Type B pancreatic cell (in vitro differentiated cells): ENCODE results near the gene RHOV. TPM values are rescaled to one million over a fixed set of nuclear protein-coding genes. Genes with fewer than 3 reads are reported as not detected.
A peak's percentile ranks its signal among the peaks of the same experiment; 100 is the strongest.

Experiments
- DNase-seq: peaks from one replicate; pipeline ENCODE4 v3.0.0; 2021; ENCODE audit warnings: mixed read lengths; ENCODE audit not compliant: unreplicated experiment; ENCODE audit errors: extremely low spot score
- H3K27ac Mint-ChIP-seq: 2 replicates; pipeline ENCODE4 v1.8.0; 2021; ENCODE audit warnings: mild to moderate bottlenecking, mixed read lengths
- H3K27me3 Mint-ChIP-seq: 2 replicates; pipeline ENCODE4 v1.8.0; 2021; ENCODE audit warnings: mixed read lengths
- H3K36me3 Mint-ChIP-seq: 2 replicates; pipeline ENCODE4 v1.8.0; 2021; ENCODE audit warnings: mixed read lengths
- H3K4me1 Mint-ChIP-seq: one replicate; pipeline ENCODE4 v1.8.0; 2021; ENCODE audit warnings: mixed read lengths; ENCODE audit not compliant: unreplicated experiment
- H3K4me3 Mint-ChIP-seq: 2 replicates; pipeline ENCODE4 v1.8.0; 2021; ENCODE audit warnings: mild to moderate bottlenecking, mixed read lengths
- H3K9me3 Mint-ChIP-seq: 2 replicates; pipeline ENCODE4 v1.8.0; 2021; ENCODE audit warnings: mixed read lengths
- total RNA-seq: library from RNA; stranded (reverse); gene quantifications from 2 replicates; pipeline ENCODE4 v1.2.1, GENCODE V29; 2021; ENCODE audit warnings: low replicate concordance
- TF ChIP-seq, protein P1 (sequence below): fragments of 200-600 bp; sonication (generic); conservative IDR thresholded peaks from 2 replicates; pipeline ENCODE4 v1.5.0; 2021; ENCODE audit warnings: antibody characterized with exemption, mild to moderate bottlenecking

Gene RHOV
- total RNA-seq, 1 donor from 2014 or later = 19.3 TPM

DNA sequence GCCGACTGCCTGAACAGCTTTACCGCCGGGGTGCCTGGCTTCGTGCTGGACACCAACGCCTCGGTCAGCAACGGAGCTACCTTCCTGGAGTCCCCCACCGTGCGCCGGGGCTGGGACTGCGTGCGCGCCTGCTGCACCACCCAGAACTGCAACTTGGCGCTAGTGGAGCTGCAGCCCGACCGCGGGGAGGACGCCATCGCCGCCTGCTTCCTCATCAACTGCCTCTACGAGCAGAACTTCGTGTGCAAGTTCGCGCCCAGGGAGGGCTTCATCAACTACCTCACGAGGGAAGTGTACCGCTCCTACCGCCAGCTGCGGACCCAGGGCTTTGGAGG is 29.4 kb downstream of the RHOV start:
- Mint-ChIP-seq H3K27ac (peak overlapping the region; percentile 98), H3K9me3 (no peaks in the 10 kb centered on the region), H3K4me1 (peaks cover 12% of the 10 kb centered on the region), H3K27me3 (peaks cover 46% of the 10 kb centered on the region), H3K4me3 (peak overlapping the region; percentile 98), H3K36me3 (peaks cover 7% of the 10 kb centered on the region)
- TF ChIP-seq, protein P1, sequence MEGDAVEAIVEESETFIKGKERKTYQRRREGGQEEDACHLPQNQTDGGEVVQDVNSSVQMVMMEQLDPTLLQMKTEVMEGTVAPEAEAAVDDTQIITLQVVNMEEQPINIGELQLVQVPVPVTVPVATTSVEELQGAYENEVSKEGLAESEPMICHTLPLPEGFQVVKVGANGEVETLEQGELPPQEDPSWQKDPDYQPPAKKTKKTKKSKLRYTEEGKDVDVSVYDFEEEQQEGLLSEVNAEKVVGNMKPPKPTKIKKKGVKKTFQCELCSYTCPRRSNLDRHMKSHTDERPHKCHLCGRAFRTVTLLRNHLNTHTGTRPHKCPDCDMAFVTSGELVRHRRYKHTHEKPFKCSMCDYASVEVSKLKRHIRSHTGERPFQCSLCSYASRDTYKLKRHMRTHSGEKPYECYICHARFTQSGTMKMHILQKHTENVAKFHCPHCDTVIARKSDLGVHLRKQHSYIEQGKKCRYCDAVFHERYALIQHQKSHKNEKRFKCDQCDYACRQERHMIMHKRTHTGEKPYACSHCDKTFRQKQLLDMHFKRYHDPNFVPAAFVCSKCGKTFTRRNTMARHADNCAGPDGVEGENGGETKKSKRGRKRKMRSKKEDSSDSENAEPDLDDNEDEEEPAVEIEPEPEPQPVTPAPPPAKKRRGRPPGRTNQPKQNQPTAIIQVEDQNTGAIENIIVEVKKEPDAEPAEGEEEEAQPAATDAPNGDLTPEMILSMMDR = no peak
- no peak for DNase-seq

DNA sequence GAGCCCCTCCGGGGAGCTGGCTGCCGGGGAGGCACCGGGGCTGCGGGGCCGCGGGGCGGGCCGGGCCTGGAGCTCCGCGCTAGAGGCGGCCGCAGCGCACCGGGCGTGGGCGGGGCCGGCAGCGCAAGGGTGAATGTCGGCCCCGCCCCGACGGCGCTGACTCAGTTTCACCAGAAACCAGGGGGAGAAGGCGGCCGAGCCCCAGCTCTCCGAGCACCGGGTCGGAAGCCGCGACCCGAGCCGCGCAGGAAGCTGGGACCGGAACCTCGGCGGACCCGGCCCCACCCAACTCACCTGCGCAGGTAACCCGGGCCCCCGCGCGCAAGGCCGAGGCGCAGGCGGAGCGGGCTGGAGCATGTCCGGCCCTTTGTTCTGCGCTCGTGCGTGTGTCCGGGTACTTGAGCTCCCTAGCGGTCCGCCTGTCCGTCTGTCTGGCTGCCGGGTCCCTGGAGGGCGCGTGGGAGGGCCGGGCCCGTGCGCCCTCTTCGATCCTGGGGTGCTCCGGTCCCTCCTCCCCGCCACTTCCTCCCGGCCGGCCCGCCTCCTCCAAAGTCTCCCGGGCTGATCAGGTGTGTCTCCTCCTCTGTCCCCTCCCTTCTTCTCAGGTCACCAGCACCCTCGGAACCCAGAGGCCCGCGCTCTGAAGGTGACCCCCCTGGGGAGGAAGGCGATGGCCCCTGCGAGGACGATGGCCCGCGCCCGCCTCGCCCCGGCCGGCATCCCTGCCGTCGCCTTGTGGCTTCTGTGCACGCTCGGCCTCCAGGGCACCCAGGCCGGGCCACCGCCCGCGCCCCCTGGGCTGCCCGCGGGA is 29.9 kb downstream of the RHOV start, which contains the start of gene SPINT1:
SPINT1 (plus strand) TSS at position 164 of the 811 bp plus-strand sequence; CDS start at position 671, 507 bp downstream.
- TF ChIP-seq, protein P1 = no peak
- H3K36me3 Mint-ChIP-seq = peaks cover 7% of the 10 kb centered on the region
- peak within 1 kb of the TSS; percentile 98 for H3K4me3 Mint-ChIP-seq
- H3K4me1 Mint-ChIP-seq = peaks cover 12% of the 10 kb centered on the region
- peak within 1 kb of the TSS; percentile 98 for H3K27ac Mint-ChIP-seq
- peaks cover 46% of the 10 kb centered on the region for H3K27me3 Mint-ChIP-seq
- H3K9me3 Mint-ChIP-seq = no peaks in the 10 kb centered on the region
- DNase-seq = no peak

DNA sequence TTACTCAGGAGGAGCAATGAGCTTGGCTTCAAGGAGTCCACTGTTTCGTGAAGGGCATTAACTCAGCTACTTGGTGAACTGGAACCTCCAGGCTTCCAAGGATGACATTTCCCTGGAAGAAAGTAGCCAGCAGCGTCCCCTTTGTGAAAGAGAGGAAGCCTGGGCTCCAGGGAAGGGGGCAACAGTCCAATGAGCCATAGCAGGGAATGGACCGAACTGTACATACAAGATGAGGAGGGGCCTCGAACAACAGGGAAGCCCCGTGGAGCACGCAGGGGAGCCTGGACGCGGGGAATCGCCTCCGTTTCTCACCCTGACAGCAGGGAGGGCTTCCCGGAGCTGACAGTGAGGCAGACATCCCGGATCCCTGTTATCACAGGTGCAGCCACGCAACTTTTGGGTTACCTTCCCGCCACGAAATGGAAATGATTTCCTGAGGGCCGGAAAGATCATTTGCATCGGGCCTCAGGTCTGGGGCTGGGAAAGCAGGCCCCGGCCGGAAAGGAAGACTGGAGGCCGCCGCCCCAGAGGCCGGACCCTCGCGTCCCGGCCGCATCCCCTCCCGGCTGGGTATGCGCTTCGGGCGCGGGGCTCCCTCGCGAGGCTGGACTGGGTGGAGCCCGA is 30.7 kb downstream of the RHOV start:
- Mint-ChIP-seq H3K9me3 (no peaks in the 10 kb centered on the region), H3K4me3 (peak overlapping the region; percentile 88), H3K27me3 (peaks cover 46% of the 10 kb centered on the region), H3K27ac (peak overlapping the region; percentile 93), H3K36me3 (peaks cover 7% of the 10 kb centered on the region), H3K4me1 (peaks cover 12% of the 10 kb centered on the region)
- no peak for DNase-seq
- TF ChIP-seq, protein P1 = no peak

DNA sequence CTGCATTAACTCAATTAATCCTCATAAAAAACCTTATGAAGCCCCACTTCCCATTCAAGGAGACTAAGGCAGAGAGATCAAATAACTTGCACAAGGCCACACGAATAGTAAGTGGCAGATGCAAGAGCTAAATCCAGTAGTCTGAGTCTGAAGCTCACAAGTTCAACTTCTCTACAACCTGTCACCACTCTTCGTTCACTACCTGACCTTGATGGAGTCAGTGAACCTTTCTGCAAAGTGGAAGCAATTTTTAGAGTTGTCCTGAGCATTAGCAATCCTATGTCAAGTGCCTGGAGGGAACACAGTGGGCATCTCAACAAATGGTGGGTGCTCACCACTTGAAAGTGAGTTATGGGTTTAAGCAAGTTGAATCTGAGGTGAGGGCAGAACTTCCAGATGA is 32.3 kb downstream of the RHOV start:
- H3K27ac Mint-ChIP-seq = no peak overlapping the region
- H3K9me3 Mint-ChIP-seq = no peaks in the 10 kb centered on the region
- no peaks in the 10 kb centered on the region for H3K4me1 Mint-ChIP-seq
- TF ChIP-seq, protein P1 = no peak
- H3K27me3 Mint-ChIP-seq = peaks cover 46% of the 10 kb centered on the region
- no peak overlapping the region for H3K4me3 Mint-ChIP-seq
- peaks cover 7% of the 10 kb centered on the region for H3K36me3 Mint-ChIP-seq
- DNase-seq = no peak

DNA sequence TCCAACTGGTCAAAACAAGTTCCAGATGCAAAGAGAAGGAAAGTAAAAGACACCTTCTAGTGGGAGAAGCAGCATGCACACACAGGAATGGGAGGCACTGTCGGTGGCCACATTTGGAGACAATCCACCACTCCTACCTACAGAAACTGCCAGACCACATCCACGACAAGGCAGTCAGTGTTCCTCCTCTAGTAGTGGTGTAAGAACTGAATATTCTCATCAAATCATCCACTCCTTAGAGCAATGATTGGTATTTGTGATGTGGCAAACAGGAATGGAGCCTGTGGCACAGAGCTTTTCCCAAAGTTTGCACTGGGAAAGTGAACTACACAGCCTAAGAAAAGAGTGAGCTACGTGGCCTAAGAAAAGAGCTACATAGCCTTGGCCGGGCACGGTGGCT is 35.3 kb downstream of the RHOV start:
- Mint-ChIP-seq H3K36me3 (no peaks in the 10 kb centered on the region), H3K4me1 (no peaks in the 10 kb centered on the region), H3K27ac (no peak overlapping the region), H3K9me3 (no peaks in the 10 kb centered on the region), H3K27me3 (peaks cover 28% of the 10 kb centered on the region), H3K4me3 (no peak overlapping the region)
- DNase-seq = no peak
- TF ChIP-seq, protein P1 = no peak
